Fibroblast of the conjunctiva (primary cell): ENCODE data around the gene WWOX.

Experiments
- DNase-seq: peaks from one replicate; pipeline ENCODE4 v3.0.0-alpha.2; 2010; ENCODE audit warnings: low read depth

The WWOX gene

DNA sequence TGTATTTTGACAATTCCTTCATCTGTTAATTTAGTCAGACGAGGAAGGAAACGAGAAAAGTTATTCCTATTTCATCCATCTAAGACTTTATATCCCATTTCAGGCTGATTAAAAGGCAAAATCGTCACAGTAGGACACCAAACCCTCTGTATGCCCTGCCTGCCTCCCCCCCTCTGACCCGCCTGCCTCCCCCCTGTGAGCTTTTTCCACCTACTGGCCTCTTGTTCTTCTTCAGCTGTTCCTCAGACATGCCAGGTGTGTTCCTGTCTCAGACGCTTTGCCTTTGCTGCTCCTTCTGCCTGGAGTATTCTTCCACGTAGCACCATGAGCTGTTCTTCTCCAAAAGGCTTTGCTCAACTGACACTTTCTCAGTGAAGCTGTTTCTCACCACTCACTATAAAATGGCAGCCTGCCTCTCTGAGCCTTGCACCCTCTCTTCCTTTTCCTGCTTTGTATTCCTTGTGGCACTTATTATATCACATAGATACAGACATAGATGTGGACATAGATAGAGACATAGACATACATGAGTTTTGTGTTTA, 777.7 kb downstream of the WWOX start:
- DNase-seq, result no peak

DNA sequence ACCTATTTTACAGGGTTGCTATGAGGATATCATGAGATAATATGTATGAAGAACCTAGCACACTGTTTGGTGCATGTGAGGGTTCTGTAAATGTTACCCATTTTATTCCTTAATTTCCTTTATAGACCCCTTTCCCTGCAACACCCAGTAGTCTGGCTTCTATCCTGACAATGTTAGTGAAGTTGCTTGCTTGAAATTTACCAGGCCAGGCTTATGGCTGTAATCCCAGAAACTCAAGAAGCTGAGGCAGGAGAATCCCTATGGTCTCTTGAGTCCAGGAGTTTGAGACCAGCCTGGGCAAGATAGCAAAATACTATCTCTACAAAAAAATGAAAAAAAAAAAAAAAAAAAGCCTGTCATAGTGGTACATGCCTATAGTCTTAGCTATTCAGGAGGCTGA, 779.1 kb downstream of the WWOX start:
- no peak for DNase-seq

DNA sequence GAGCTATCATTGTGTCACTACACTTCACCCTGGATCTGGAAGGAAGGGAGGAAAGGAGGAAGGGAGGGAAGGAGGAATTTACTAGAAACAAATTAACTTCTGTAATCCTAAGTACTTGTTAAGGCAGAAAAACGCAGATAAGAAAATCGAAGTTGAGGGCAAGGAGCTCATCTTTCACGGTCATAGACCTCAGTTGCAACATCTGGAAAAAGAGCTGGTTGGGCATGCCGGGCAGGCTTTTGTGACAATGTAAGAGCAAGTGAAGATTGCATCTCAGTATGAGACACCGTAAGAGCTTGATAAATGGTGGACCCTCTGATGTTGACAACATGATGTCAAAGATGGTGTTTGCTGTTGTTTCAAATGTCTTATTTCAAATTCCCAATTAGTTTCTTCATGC, 779.6 kb downstream of the WWOX start:
- no peak for DNase-seq

DNA sequence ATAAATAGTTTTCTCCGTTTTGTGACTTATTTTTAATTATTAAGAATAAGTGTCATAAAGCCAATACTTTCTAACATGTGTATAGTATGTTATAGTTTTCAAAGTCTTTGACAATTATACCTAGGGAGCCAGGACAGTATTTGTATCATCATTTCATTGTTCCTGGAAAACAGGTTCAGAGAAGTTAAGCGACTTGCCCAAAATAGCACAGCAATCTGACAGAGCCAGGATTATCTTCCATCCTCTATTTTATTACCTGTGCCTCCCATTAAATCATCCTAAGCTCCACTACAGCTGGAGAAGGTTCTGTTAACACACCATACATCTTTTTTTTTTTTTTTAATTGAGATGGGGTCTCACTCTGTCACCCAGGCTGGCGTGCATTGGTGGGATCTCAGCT, 782.7 kb downstream of the WWOX start:
- no peak for DNase-seq

DNA sequence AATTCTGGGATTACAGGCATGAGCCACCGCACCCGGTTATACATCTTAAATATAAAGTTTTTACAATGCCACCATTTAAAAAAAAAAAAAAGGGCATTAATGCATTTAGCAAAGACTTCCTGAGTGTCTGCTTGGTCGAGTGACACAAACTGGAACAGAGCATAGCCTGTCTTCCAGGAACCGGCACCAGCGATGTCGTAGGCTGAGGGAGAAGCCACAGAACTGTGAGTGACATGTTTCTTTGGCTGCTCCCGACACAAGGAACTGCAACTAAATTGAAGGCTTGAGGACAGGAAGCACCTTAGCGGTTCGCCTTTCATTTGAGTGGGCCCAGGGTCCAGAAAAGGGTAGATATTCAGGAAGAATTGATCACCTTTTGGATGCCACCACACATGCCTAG, 783.3 kb downstream of the WWOX start:
- no peak for DNase-seq

DNA sequence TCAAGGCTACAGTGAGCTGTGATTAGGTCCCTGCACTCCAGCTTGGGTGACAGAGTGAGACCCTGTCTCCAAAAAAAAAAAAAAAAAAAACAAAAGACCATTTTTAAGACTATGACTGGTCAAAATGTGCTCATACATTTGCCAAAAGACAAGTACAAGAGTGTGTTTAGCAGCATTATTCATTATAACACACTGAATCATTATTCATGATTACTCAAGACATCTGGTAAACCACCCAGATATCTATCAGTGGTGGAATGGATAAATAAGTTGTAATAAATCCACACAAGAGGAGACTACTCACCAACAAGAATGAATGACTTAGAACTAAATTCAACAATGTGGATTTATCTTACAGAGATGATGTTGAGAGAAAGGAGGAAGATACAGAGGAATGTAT, 784.8 kb downstream of the WWOX start:
- no peak for DNase-seq

DNA sequence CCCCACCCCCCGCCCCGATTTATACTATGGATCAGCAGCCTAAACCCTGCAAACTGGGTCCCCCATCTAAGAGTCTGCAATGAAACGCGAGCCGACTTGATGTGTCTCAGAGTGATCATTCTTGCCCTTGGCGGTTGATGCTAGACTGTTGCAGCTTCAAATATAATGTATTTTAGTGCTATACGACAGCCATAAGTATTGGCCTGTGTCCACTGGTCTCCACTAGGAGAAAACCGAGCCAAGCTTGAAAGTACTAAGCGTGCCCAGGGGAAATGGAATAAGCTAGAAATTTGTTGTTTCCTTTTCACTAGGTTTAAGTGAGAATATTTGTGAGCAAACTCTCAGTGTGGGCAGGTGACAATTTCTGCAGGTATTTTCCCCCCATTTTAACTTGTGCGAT, 789.9 kb downstream of the WWOX start:
- no peak for DNase-seq

DNA sequence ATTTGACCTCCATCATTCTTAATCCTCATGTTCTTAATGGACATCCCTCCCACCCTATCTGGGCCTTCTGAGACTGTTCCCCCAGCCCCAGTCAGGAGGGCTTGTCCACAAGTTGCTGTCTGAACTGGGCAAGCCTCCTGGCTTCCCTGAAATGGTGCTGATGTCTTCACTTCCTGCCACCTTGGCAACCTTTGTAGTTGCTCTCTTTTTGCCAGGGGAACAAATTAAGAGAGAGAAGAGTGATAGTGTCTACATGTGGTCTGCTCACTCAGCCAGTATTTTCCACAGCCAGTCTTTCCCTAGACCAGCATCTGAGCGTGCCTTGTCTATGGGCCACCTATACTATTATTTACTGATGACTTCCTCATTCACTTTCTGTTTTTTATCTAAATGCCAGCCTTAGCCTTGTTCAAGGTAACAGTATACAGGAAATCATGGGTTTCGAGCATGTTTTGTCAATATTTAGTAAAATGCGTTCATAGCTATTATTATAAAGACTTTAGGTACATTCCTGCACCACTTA, 791.0 kb downstream of the WWOX start:
- DNase-seq, result no peak

DNA sequence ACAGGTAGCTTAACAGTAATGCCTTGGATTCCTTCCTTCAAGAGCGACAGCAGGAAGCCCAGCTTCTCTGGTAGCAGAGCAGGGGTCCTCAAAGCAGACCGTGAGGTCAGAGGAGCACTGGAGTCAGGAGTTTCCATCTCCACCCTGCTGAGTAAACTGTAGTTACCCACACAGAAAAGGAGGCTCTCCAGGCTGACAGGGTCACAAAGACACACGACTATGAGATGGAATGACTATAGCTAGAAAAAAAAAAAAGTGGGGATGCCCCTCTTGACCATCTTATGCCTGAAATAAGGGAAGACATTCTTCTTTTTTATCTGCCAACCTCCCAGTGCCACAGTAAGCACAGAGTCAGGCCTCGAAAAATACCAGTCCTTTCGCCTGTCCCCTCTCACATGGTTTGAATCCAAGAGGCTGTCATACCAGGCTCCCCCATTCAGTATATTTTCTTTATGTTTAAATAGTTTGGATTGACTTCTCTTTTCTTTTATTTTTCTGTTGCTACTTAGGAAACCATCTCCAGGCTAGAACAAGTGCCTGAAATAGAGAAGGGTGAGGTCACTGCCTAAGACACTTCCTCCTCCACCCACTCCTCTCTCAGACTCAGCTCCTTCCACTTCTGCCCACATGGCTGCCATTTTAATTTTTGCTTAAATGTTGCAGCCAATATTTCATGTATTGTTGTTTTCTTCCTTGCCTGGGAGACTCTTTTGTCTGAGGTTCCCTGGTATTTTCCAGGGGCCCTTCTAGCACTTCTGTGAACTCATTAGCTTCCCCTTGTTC, 793.7 kb downstream of the WWOX start:
- no peak for DNase-seq

DNA sequence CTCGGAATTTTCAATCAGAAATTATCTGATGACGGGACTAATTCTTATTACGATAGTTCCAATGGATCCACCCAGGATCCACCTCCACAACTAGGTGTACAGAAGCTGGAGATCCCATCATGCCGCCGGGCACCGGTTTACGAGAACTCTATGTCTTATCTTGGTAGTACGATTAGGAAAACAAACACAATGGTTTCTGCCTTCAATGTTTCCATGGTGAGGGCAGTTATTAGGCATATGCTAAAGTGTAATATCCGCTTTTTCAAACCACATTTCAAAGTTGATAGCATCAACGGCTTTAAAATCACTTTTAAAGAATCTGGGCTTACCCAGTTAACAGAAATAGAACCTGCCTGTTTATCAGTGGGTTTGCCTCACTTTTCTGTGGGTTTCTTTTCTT, 795.4 kb downstream of the WWOX start:
- DNase-seq, result no peak

DNA sequence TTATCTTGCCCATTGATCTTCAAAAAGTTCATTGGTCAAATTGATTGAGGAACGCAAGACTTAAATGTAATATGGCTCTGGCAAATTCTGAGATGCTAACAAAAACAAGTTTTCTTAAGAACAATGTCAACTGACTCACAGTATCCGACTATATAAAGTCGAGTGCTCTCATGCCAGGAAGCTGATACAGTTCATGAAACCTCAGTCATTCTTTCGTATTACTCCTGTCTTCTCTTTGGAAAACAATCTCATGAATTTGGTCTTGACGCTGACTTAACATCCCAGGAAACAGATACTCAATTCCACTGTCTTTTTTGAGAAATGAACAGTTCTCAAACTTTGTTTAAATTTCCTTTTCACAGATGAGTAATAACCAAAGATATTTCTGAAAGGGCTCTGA, 796.2 kb downstream of the WWOX start:
- no peak for DNase-seq

DNA sequence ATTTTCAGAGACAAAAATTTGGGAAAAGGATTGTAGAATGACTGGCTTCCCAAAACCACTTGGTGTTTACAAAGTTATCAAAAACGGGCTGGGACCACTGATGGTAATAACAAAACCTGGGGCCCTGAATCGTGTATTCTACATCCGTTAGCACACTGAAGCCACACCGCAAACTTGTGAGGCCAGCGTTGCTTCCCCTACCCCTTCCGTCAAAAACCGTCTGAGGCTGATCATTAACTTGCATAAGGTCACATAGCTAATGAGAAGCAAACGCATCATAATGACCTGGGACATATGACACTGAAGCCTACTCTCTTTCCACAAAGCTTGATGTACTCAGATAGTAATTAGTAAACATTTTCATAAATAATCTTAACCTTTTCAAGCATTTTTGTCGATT, 796.8 kb downstream of the WWOX start:
- DNase-seq, result no peak

DNA sequence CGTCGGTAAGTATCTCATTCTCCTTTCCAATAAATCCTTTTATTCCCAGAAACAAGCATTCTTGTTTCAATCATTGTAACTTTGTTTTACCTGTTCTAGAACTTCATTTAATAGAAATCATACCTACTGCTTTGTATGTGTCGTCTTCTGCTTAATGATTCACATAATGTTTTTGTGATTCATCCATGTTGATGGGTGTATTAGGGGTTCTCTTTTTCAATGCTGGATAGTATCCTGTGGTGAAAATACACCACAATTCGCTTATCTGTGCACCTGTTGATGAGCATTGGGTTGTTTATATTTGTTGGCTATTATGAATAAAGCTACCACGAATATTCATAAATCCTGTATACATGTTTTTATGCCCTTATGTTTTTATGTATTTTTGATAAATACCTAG, 797.8 kb downstream of the WWOX start:
- no peak for DNase-seq

DNA sequence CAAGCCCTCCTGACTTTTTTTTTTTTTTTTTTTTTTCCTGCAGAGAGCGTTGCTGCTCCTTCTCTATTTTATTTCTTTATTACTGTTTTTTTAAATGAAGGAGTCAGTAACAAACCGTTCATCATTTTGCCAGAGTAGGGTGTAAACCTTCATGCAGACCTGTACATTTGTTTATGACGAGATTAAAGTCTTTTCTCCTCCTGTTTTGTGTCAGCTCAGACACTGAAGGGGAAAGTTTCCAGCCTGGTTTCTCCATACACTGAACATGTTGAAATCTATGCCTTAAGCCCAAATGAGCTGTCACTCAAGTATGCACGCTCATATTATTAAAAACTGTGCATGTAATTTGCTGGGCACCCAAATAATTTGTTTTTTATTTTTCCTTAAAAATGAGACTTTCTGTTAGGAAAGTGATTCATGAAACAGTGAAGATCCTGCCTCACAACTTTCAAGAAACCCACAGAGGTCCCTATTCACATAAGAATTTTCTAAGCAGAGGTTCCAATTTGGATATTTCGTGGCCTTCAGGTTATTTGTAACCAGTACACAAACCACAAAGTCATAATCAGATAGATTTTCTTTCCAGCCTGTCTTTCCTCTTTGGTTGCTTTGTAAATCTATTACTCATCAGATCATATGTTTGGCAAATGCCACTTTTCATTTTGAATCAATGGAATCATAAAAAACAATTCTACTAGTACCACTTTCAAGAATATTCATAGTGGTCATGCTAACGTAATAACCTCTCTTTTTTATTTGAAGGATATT, 800.8 kb downstream of the WWOX start:
- DNase-seq, result no peak

DNA sequence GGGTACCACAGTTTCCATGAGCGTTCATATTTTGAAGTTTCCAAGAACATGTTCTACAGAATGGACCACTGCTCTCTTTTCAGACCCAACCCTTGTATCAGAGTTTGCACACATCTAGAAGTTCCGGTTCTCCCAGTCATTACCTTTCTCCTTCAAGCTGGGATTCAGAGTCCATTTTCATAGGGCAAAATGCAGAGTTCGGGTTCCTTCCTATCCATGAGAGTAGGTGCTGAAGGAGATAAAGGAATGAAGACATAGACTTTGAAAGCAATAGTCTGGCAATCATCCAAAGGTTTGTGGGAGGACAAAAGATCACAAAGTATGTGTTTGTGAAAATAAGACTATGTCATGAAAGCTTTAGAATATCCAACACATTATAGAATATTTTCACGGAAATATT, 801.5 kb downstream of the WWOX start:
- no peak for DNase-seq

DNA sequence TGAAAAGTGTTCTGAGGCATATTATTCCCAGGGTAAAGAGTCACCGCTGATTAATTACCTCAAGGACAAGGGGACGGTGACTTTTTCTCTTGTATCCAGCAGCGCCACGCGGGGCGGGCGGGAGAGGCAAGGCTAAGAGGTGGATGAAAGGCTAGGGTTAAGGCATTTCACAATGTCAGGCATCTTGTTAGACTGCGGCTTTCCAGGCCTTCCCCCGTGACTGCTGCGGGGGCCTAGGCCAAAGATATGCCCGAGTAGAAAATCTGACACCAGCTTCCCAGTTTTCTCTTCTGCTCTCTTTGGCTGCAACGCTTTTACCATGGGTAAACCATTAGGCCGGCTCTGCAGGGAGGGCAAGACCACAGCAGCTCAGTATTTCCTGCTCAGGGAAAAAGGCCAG, 802.9 kb downstream of the WWOX start:
- DNase-seq, result no peak

DNA sequence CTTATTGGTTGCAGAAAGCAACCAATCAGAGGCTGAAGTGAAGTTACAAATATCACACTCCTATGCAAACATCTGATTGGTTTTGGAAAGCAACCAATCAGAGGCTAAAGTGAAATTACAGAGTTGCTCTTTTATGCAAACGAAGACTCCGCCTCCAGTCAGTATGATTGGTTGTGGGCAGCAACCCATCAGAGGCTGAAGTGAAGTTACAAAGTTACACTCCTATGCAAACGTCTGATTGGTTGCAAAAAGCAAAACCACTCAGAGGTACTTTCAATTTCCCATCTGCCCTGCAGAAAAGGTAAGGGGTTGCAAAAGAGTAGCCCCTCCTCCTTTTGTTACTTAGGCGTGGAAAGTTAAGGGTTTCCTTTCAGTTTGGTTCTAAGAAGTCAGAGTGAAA, 803.8 kb downstream of the WWOX start:
- no peak for DNase-seq

DNA sequence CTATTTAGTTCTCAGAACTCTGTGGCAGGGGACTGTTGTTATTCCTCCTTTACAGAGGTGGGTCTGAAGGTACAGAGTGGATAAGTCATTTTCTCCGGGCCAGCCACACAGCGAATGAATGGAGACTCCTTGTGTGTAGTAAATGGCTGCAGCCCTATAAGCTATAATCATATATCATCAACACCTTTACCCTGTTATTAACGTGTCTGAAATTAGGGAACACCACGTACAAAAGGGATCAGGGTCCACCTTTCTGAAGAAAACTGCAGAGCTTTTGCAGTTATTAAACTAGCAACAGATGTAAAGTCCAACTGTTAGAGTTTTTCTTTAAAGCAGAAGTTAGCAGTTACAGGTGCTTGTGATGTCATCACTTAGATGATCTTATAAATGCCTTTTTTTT, 804.4 kb downstream of the WWOX start:
- no peak for DNase-seq

DNA sequence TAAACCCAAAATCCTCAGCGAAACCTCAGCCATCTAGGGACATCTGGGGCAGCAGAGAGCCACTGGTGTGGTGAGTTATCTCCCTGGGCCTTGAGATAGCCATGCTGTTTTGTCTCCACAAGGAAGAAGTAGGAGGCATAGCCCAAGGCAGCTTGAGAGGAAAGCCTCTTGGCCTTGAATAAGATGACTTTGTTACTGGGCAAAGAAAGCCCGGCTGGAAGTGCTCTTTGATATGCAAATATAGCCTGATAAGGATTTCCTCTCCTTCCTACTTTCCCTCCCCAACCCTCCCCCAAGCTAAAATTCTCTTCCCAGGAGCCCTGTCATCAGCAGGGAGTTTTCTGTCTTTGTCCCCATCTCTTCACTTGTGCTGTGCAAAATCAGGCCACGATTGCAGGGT, 806.7 kb downstream of the WWOX start:
- no peak for DNase-seq

DNA sequence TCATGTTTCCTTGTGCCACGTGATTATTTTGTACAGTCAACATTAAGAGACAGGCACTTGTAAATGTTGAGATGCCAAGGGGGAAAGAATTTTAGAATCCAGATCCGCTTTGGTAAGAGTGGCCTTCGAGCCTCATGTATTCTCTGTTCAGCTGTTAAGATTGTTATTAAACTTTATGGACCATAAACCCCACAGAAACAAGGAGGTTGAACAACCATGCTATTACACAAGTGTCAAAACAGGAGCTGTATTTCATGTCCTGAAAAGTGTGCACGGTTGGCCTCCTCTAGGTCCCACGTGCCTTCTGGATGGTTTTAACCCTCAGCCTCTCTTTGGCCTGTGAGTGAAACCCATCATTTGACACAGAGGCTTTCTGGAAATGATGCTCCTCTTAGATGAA, 809.8 kb downstream of the WWOX start:
- DNase-seq, result no peak

DNA sequence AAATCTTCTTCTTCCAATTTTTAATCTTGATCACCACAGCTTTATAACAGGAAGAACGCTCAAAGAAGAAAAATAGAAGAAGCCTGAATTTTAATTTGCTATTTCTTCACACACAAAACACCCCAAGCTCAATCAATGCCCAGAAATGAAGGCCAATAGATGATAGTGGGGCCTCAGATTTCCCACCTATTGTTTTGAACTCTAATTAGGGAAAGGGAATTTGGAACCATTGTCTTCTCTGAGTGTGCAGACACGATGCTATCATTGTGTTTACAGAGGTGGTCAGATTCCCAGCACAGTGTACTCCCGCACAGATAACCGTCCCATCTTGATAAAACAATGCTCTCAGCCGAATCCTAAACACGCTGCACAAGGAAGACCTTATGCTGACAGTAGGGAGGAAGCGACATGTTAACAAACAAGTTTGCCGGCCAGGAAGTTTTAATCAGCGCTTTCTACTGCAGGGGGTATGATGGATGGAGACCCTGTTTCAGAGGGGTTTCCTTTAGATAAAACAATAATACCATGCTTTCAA, 816.4 kb downstream of the WWOX start:
- no peak for DNase-seq

DNA sequence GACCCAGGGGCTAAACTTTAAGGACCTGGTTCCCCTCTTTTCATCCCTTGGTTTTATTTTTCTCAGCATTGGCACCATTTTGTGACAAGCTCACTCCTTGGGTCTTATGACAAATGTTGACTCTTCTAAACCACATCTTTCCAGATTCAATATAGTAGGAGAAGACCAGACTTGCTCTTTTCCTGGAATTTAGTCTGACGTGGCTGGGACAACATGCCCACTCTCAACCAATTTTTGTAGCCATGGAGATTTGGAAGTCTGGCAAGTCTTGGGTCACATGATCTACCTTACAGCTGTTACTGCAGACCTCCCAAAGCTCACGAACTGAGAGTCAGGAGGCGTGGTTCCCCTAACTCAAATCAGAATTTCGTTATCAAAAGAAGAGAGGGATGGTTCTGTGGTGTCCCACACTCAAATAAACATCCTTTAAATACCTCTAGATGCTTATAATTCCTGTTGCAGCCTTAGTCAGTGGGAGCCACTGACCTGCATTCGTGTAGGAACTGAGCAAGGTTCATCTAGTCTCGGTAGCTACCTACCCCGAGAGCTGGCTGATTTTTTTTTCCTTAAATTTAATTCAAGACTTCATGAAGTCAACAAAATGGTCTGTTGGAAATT, 817.6 kb downstream of the WWOX start:
- no peak for DNase-seq
